ENCODE data around the gene DENND10. TPM values are rescaled to one million over a fixed set of nuclear protein-coding genes. Genes with fewer than 3 reads are reported as not detected.
"Not testable (repeated sequence)": the region's sequence is repeated elsewhere in the genome, so short reads cannot be mapped to it uniquely, and the experiment has no call there.

DENND10 gene
- total RNA-seq, 4 donors from 2014 or later: 23.8 to 50.2 (median 42.8) TPM

DNA sequence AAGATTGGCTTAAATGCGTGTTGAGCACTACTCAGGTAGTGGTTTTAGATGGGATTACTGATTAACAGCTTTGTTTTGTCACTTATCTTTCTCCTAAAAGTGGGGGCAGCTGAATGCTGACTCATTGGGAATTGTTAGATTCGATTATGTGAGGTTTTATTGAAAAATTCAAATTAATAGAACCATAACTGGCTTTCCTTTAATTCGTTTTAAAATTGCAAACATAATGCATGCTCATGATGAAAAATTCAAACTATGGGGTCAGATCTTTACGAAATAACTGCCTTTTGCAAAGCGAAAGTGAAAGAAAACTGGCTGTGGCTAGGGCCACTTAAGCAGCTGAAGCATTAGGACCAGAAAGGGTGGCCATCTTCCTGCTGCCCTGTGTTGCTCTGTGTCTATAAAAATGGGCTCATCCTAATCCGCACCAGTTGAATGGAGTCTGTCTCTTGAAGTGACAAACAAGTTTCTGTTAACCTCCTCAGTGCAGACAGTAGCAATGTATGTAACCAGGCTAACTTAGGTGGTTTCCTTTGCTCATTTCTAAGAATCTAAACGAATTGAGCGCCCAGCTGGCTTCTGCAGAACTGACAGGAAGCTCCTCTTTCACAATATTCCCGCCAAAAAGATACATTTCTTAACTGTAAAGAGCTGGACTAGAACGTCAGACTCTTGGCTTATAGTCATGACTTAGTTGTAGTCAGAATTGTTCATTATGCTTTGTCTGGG, 27.8 kb downstream of the DENND10 start:
- H3K4me1 ChIP-seq: no peaks in the 10 kb centered on the region
- H3K4me3 ChIP-seq: peak overlapping the region; percentile 4 to 8
- H3K27ac ChIP-seq: peak overlapping the region; percentile 52 to 63
- H3K9me3 ChIP-seq: no peaks in the 10 kb centered on the region
- DNase-seq: no peak
- no peaks in the 10 kb centered on the region for H3K27me3 ChIP-seq
- intact Hi-C loops (cut with DNase I; ENCODE audit: low total_unique reads): no loop called here
- TF ChIP-seq, protein P1, sequence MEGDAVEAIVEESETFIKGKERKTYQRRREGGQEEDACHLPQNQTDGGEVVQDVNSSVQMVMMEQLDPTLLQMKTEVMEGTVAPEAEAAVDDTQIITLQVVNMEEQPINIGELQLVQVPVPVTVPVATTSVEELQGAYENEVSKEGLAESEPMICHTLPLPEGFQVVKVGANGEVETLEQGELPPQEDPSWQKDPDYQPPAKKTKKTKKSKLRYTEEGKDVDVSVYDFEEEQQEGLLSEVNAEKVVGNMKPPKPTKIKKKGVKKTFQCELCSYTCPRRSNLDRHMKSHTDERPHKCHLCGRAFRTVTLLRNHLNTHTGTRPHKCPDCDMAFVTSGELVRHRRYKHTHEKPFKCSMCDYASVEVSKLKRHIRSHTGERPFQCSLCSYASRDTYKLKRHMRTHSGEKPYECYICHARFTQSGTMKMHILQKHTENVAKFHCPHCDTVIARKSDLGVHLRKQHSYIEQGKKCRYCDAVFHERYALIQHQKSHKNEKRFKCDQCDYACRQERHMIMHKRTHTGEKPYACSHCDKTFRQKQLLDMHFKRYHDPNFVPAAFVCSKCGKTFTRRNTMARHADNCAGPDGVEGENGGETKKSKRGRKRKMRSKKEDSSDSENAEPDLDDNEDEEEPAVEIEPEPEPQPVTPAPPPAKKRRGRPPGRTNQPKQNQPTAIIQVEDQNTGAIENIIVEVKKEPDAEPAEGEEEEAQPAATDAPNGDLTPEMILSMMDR (IDR thresholded peaks at IDR 0.05): no peak
- no peak for TF ChIP-seq POLR2A (IDR thresholded peaks at IDR 0.05)
- H3K36me3 ChIP-seq: no peaks in the 10 kb centered on the region

DNA sequence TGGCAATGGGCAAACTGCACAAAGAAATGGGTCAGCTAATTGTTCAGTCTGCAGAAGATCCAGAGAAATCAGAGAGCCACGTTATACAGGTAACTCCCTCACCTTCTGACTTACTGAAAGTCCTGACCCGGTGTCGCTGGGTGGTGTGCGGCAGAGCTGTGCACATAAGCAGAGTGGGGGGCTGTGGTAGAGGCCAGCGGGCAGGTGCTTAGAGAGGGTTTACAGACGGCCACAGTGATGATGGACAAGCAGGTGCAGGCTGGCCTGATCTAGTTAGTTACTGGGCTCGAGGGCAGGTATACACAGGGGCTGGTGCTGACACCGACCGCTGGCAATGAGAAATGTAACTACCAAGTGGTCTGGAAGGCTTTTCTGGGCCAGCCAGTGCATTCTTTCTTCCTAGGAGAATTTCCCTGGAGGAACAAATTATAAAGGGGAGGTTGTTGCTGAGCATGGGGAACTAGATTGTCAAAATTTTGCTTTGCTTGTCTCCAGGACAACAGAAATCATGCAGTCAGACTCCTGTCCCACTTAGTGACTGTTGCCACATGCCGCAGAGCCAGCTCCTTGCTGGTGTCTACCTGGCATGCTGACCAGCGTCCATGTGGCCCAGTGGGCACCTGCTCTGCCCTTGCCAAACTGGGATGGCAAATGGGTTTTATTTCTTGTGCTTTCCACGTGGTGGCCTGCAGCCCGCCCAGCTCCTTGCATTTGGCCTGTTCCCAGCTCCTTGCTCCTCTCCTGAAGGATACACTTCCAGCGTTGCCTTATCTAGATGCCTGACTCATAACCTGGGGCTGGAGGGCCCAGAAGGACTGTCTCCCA, 28.8 kb downstream of the DENND10 start:
- no peak for DNase-seq
- H3K4me1 ChIP-seq: no peaks in the 10 kb centered on the region
- no peaks in the 10 kb centered on the region for H3K36me3 ChIP-seq
- H3K27me3 ChIP-seq: no peaks in the 10 kb centered on the region
- intact Hi-C loops (cut with DNase I; ENCODE audit: low total_unique reads): no loop called here
- H3K9me3 ChIP-seq: no peaks in the 10 kb centered on the region
- TF ChIP-seq, protein P1 (IDR thresholded peaks at IDR 0.05): no peak
- TF ChIP-seq POLR2A (IDR thresholded peaks at IDR 0.05): no peak
- H3K27ac ChIP-seq: no peak overlapping the region
- no peak overlapping the region for H3K4me3 ChIP-seq

DNA sequence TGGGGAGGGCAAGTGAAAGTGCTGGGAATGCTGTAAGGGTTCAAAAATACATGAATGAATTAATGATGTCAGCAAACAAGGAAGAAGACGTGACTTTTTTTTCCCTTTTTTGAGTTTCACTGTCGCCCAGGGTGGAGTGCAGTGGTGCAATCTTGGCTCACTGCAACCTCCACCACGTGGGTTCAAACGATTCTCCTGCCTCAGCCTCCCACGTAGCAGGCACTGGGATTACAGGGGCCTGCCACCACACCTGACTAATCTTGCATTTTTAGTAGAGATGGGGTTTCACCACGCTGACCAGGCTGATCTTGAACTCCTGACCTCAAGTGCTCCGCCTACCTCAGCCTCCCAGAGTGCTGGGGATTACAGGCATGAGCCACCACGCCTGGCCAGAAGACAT, 30.0 kb downstream of the DENND10 start:
- no peak for TF ChIP-seq POLR2A (IDR thresholded peaks at IDR 0.05)
- TF ChIP-seq, protein P1 (IDR thresholded peaks at IDR 0.05): no peak
- Histone ChIP-seq H3K4me3 (no peak overlapping the region), H3K27me3 (no peaks in the 10 kb centered on the region), H3K36me3 (no peaks in the 10 kb centered on the region), H3K9me3 (no peaks in the 10 kb centered on the region), H3K27ac (no peak overlapping the region), H3K4me1 (no peaks in the 10 kb centered on the region)
- no peak for DNase-seq
- intact Hi-C loops (cut with DNase I; ENCODE audit: low total_unique reads): no loop called here

DNA sequence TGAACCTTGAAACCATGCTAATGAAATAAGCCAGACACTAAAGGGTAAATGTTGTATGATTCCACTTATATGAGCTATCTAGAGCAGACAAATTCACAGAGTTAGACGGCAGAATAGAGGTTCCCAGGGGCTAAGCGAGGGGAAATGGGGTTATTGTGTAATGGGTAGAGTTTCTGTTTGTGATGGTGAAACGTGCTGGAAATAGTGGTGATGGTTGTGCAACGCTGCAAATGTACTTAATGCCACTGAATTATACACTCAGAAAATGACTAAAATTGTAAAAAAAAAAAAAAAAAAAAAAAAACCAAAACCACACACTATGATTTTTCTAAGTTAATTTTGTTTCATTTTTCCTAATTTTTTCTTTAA, 31.6 kb downstream of the DENND10 start:
- Histone ChIP-seq H3K4me1 (no peaks in the 10 kb centered on the region), H3K4me3 (no peak overlapping the region), H3K27ac (no peak overlapping the region), H3K27me3 (no peaks in the 10 kb centered on the region), H3K36me3 (no peaks in the 10 kb centered on the region), H3K9me3 (no peaks in the 10 kb centered on the region)
- no peak for TF ChIP-seq POLR2A (IDR thresholded peaks at IDR 0.05)
- TF ChIP-seq, protein P1 (IDR thresholded peaks at IDR 0.05): no peak
- no peak for DNase-seq
- intact Hi-C loops (cut with DNase I; ENCODE audit: low total_unique reads): no loop called here

DNA sequence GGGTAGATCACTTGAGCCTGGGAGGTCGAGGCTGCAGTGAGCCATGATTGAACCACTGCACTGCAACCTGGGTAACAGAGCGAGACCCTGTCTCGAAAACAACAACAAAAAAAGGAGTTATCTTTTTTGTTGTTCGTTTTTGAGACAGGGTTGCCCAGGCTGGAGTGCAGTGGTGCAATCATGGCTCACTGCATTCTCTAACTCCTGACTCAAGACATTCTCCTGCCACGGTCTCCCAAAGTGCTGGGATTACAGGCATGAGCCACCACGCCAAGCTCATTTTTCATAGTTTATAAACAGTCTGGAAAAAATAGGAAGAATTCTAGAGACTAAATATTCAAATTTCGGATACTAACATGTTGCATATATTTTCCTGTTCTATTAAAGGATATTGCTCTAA, 32.2 kb downstream of the DENND10 start:
- H3K4me3 ChIP-seq: no peak overlapping the region
- H3K27ac ChIP-seq: no peak overlapping the region
- no peaks in the 10 kb centered on the region for H3K36me3 ChIP-seq
- H3K9me3 ChIP-seq: no peaks in the 10 kb centered on the region
- DNase-seq: no peak
- H3K4me1 ChIP-seq: no peaks in the 10 kb centered on the region
- TF ChIP-seq, protein P1 (IDR thresholded peaks at IDR 0.05): no peak
- no peak for TF ChIP-seq POLR2A (IDR thresholded peaks at IDR 0.05)
- H3K27me3 ChIP-seq: no peaks in the 10 kb centered on the region
- intact Hi-C loops (cut with DNase I; ENCODE audit: low total_unique reads): no loop called here

DNA sequence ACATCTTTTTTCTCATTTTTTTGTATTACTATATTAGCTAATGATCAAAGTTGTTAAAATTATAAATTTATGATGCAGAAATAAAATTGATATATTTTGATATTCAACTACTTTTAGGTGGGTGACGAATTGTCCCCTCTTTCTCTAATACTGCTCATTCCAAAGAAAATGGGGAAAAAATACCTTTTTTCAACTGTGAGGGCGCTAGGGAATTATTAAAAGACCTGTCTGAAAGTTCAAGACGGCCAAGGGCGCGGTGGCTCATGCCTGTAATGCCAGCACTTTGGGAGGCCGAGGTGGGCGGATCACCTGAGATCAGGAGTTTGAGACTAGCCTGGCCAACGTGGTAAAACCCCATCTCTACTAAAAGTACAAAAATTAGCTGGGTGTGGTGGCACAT, 34.0 kb downstream of the DENND10 start:
- DNase-seq; H3K27me3 ChIP-seq; H3K4me3 ChIP-seq; H3K4me1 ChIP-seq; H3K27ac ChIP-seq; H3K36me3 ChIP-seq; H3K9me3 ChIP-seq; intact Hi-C loops (cut with DNase I; ENCODE audit: low total_unique reads): not testable (repeated sequence)
